GM19351 (cell line): ENCODE measurements around the gene RAB3B.

ENCODE experiments used
- ATAC-seq: cut with Tn5 transposase; IDR thresholded peaks from one replicate; pipeline ENCODE4 v1.9.1; 2021; ENCODE audit warnings: mild to moderate bottlenecking, moderate library complexity; ENCODE audit not compliant: unreplicated experiment

The RAB3B gene

DNA sequence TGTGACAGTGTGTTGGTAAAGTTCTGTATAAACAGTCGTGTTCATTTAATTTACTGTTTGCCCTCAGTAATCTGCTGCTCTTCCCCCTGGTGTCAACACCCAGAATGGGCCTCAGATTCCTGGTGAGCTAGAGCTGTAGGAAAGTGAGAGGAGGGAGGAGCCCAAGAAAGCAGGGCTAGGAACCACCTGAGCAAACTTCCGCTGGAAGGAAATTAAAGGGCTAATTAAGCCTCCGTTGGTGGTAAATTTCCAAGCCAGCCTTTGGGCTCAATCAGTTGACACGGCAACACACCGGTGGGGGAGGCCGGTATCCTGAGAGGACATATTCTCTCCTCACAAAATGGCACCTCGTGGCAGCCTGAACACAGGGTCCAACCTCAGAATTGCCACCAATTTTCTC, 32.9 kb downstream of the RAB3B start:
- ATAC-seq: no peak

DNA sequence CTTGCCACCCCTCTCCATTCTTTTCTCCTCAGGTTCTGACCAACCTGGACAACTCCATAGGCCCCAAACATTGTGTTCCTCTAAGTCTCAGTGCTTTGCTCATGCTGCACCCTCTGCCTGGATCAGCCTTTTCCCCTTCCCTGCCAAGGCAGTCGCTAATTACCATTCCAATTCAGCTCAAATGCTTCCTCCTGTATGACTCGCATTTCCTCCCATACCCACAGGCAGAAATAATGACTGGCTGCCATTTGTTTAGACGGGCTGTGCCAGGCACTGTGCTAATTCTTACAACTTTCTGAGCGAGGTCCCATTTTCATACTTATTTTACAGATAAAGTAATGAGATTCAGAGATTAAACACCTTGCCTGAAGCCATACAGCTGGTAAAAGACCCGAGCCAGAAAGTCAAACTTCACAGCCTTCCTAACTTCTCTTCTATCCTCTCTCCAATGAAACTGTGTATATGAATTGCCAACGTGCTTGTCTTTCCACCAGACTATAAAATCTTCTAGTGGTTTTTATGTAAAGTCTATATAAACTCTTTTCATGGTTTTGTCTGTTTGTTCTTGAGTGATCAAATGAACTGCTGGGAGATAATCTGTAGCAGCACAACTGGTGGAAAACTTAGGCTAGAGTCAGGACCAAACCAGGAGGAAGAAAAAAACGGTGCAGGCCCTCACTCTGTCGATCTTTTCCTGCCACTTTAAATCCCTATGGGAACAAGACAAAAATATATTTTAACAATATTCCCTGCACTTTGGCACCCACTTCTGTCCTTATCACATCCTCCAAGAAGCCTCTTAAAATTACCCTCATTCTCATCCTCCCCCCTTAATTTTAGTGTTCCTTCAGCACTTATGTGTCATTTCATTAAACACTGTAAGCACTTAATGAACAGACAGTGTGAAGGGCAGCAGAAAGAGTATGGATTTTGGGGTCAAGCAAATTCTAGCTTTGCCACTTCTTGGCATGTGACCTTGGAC, 33.7 kb downstream of the RAB3B start:
- ATAC-seq: no peak

DNA sequence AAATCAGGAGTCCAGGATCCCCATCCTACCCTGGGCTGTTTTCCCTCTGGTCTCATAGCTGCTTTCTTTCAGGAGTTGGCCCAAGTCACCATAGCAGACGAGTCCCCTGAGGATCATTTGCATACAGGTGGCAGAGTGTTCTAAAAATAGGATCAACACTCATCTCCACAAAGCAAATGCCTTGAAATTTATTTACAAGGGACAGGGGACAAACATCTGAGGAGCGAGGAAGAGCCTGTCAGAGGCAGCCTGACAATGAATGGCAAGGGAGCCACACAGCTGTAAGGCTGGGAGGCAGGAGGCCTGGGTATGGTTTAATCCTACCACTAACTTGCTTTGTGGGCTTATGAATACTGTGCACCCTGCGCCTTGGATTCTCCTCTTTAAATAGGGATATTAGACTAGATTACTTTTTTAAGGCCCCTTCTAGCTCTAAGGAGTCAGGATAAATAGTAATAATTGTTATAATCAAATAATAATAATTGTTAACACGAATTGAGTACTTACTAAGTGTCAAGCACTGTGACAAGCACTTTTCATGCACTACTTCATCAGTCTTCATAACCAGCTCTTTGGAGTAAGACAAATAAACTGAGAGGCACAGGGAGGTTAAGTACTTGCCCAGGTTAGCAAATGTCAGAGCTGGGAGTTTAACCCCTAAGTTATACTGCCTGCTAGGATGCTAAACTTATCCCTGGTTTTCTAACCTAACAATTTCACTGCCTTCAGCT, 34.5 kb downstream of the RAB3B start:
- ATAC-seq: no peak

DNA sequence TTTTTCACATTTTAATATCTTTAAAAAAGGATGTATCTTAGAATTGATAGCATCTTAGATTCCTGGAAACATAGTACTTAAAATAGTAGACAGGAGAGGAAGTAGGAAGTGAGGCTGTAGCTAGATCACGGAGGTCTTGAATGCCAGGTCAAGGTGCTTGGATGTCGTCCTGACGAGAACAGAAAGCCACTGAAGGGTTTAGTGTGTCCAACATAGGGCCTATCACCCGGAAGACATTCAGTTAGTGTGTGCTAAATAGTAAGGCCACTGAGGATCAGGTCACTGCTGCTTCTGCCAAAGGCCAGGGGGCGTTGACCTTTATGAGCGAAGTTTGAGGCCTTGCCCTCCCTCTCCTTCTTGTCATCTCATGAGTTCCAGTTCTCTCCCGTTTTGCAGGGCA, 35.7 kb downstream of the RAB3B start:
- ATAC-seq: no peak

DNA sequence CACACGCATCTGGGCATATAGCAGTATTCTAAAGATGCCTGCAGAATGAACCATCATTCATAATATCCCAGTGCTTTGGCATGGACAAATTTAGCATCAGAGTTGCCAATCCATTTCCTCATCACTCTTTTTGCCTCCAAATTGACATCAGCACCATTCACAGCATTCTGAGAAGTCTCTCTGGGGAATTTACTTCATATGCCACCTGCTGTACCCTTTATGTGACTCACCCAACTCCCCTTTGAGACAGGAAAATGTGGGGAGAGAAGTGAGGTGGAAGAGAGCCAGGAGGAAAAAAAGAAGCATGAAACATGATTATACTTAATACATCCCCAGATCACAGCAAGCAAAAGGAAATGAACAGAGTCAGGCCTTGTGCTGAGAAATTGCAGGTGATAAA, 37.4 kb downstream of the RAB3B start:
- no peak for ATAC-seq

DNA sequence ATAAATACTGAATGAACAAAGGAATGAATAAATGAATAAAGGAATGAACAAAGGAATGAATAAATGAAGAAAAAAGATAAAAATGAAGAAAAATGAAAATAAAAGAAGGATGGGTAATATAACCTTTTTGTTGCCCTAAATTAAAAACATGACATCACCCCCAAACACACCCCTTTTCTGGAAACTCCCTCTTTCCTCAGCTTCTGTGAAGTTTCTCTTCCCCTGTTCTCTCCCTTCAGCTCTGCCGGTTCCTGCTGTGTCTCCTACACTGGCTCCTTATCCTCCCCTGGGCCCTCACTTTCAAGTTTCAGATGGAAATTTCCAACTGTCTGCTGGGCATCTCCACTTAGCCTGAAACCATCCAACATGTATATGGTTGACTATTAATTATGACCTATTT, 37.9 kb downstream of the RAB3B start:
- ATAC-seq: no peak

DNA sequence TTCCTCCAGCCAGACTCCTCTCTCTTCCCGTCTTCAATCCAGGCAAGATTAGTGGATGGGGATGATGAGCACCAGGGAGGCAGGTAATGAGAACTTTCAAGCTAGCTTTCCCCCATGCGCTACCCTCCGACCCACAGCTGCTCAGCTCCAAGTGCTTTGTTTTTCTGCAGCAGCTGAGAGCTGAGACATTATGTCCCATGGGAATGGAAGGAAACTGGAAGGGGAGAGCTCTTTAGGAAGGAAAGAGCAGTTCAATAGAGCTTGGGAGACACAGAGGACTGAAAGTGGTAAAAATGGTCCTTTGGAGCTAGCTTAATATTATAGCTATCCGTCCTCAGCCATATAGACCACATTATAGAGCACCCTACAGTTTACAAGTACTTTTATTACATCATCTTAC, 39.8 kb downstream of the RAB3B start:
- no peak for ATAC-seq

DNA sequence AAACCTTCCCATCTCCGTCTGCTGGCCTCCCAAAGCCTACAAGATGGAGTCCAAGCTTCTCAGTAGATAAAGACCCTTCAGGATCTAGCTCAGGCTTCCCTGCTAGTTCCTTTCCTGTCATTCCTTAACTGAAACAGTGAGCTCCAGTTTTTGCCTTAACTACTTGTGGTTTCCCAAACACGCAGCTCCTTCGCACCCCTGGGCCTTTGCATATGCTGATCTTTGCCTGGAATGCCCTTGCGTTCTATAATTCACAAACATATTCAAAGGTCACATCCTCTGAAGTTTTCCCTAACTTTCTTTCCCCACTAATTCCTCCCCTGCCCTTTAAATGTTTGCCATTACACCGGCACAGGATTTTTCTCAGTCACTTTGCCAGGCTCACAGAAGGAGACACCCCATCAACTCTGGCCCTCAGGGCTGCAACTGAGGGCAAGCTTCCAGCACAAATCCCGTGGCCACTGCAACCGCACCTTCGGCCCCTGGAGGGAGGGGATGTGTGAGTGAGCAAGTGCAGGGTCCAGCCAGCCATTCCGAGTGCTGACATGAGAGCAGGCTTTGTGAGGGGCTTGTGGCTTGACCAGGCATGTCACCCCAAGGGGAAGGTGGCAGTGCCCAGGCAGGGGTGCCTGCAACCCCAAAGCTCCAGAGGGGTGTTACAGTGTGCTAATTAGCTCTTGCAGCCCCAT, 41.3 kb downstream of the RAB3B start:
- no peak for ATAC-seq

DNA sequence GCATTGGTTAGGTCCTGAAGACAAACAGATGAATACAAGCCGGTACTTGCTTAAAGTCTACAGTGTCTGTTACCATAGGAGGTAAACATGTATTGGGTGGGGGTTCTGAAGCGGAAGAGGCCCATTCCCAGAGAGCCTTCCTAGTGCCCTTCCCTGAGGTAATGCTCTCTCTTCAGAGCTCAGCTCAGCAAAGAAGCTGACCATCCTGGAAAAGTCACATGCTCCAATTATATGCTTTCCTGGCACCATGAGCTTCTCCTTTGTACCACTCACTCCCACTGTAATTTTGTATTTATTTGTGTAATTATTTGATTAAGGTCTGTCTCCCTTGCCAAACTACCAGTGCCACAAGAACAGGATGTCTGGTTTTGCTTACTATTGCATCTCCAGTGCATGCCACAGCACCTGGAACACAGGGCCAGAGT, 42.0 kb downstream of the RAB3B start:
- ATAC-seq: no peak

DNA sequence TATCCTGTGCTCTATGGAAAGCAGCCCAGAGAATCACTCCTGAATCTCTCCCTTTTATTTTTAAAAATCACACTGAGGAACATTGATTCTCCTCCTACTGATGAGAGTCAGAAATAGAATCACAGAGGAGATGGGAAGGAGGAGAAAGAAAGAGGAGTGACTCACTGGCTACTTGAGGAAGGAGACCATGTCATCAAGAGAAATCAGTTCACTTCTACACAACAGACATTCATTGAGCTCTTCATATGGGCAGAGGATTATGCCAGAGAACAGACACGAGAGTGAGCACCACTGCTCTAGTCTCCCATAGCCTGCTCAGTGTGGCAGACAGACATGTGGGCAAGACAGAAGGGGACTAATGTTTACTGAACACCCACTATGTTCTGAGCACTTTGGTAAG, 44.2 kb downstream of the RAB3B start:
- no peak for ATAC-seq

DNA sequence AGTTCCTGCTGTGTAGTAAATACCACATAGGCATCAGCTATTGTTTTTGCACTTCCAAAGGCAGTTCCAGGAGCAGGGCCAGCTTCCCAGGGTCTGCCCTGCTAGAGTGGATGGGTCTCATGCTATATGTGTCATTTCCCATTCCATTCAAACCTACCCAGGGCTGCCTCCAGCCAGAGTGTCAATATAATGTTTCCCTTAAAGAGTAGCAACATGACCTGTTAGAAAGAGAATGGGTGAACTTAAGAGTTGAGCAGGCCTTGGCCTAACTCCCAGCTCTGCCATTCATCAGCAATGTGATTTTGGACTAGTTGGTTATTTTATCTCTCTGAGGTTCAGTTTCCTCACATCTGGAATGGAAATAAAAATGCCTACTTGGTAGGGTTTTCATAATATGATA, 44.9 kb downstream of the RAB3B start:
- ATAC-seq: no peak

DNA sequence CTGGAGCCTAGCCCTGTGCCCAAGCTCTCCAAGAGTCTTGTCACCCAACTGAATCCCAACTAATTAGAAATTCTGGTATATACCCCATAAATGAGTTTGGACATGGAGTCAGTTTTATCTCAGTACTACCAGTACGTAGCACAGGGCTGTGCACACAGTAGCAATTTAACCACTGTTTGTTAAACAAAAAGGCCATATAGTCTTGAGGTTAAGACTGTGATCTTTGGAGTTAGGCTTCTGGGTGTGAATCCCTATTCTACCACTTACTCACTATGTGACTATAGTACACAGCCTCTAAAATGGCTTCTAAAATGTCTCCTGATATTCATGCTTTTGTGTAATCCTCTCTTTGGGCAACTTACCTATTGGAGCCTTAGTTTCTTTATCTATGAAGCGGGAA, 48.2 kb downstream of the RAB3B start:
- ATAC-seq: no peak

DNA sequence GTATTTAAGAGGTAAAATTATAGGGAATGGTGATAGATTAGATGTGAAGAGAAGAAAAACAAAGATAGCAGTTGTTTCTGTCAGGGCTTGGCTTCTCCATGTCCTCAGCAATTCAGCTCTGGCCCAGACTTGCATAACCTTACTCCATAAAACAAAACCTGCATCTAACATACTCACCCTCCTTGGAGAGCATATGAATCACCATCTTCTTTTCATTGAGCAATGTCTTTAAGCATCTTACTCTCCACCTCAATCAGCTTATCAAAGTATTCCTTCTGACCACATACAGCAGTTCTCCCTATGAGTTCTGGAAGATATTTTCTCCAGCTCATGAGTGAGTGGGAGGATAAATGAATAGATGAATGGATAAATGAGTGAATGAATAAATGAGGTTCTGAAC, 49.0 kb downstream of the RAB3B start:
- no peak for ATAC-seq

DNA sequence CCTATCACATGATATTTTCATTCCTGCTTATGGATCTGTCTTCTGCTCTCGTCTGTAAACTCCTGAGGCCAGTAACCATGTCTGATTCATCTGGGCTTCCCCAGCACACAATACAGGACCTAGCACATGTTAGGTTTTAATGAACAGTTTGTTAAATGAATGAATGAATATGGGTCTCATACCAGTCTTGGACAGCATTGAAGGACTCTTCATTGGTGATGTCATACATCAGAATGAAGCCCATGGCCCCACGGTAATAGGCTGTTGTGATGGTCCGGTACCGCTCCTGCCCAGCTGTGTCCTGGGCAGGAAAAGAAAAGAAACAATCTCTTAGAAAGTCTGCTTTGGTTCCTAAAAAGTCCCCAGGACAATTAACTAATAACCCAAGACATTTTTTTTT, 53.4 kb downstream of the RAB3B start:
- no peak for ATAC-seq

DNA sequence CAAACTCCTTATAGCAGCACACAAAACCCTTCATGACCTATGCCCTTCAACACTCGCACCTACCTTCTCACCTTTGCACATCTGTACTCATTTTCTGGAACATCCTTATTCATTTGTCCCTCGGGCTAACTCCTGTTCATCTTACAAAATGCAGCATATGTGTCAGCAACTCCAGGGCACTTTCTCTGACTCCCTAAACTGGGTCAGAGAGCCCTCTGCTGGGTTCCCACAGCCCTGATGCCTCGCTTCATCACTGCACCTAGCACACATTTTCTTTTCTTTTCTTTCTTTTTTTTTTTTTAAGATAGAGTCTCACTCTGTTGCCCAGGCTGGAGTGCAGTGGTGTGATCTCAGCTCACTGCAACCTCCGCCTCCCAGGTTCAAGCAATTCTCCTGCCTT, 54.0 kb downstream of the RAB3B start:
- no peak for ATAC-seq

DNA sequence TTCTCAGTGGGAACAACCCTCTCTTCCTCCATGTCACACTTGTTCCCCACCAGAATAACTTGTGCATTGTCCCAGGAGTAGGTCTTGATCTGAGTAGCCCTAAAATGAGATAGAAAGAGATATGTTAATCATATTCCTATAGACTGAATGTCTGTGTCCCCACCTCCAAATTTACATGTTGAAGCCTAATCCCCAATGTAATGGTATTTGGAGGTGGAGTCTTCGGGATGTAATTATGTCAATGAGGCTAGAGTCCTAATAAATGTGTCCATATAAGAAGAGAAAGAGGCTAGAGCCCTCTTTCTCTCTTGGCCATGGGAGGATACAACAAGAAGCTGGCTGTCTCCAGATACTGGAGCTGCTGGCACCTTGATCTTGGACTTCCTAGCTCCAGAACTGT, 57.2 kb downstream of the RAB3B start:
- no peak for ATAC-seq

DNA sequence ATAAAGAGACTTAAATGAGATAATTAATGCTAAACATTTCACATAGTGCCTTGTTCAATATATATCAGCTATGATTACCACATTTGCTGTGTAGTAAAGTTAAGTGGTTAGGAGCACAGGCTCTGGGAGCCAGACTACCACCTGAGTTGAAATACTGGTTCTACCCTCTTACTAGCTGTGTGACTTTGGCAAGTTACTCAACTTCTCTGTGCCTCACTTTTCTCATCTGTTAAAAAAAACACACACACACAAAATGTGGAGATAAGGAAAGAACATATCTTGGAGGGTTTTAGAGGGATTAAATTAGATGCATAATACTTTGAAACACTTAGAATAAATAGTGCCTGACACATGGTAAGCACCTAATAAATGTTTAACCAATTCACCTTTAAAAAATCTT, 60.2 kb downstream of the RAB3B start:
- ATAC-seq: no peak

DNA sequence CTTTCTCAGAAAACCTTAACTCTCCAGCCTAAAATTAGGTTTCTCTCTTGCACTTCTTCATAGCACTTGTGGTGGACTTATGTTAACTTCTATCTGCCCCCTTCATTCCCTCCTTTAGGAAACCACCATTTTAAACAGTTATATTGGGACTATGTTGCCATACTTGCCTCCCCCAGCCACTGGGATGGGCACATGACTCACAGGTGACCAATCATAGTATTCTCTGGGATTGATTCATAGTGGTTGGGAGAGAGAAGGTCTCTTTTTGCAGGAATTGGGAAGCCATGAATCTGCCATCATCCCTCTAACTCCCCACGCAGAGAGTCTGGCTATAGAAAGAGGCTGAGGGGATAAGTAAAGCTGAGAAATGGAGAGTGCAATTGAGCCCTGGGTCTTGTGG, 61.6 kb downstream of the RAB3B start:
- ATAC-seq: no peak

DNA sequence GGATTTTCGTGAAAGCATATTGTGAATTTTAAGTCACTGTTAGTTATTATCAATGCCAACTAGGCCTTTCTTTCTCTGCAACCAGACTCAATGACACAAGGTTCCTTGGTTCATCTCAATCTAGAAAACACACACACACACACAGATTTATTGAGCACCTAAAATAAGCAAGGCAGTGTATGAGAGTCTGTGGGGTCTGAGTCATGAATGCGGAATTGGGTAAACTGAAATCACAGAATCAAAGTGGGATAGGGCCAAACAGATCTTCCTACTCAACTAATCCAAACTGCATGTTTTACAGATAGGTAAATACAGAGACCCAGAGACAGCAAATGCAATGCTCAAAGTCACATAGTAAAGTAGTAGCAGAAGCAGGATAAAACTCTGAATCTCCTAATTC, 63.5 kb downstream of the RAB3B start:
- ATAC-seq: no peak

DNA sequence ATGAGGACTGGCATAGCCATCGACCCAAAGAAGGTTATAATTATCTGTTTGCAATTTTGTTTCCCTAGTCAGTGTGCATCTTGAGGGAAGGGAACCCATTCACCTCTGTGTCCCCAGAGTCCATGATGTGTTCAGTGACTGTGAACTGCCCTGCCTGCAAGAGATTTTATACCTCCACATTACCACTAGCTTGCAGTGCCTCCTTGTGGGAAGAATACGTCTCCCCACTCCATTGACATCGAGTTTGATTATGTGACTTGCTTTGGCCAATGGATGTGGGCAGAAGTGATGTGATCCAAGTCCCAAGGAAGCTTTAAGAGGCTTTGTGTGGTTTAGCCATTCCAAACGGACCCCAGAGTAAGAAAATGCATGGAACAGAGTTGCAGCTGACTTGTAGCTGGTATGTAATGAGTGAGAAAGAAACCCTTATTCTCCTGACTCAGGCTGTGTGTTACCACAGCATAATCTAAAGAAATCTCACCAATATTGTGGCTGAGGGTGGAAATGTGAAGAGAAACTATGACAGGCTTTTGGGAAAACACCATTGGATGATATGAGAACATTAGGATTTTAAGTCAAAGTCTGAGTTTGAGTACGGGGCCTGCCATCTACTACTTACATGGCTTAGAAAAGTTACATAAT, 64.2 kb downstream of the RAB3B start:
- ATAC-seq: no peak

DNA sequence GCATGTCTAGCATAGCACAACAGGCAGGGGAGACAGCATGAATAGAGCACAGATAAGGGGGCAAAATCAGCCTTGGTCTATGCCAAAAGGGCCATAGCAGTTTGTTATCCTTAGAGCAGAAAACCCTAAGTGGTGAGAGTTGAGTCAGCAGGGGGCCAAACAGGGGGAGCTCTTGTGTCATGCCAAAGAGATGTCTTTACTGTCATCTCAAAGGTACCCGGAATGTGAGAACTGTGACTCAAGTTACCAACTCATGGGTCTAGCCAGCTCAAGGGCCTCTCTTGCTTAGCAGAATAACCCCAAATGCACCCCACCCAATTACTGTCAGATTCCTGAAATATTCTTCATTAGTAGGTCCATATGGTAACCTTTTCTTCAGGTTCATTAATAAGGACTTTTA, 66.0 kb downstream of the RAB3B start:
- ATAC-seq: no peak
